ENCODE data around the gene DENND6B.

Gene DENND6B

DNA sequence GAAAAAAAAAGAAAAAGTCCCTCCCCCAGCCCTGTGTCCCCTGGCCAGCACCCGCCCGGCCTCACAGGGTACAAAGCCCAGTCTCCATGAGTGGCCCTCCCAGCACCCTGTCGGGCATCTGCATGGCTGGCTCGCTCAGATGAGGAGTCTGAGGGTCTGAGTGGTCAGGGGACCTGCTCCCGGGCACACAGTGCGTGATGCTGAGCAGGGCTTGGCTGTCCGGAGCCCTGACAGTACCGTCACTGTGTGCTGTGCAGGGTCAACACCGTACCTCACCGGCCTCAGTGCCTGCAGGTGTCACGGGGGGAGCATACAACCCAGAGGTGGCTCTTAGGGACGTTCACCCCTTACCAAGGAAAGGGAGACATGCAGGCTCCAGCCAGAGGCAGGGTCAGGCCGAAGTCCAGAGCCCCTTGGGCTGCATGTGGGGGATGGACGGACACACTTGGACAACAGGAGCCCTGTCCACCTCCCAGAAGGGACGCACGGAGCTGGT is 15.8 kb downstream of the DENND6B start:
- H3K4me1 ChIP-seq (ENCODE audit: low read length): peaks cover 32% of the 10 kb centered on the region
- DNase-seq: no peak
- peaks cover 19% of the 10 kb centered on the region for H3F3A ChIP-seq (ENCODE audit: insufficient read depth, low read length)
- no peak overlapping the region for H2AFZ ChIP-seq (ENCODE audit: low read length)
- H3K27ac ChIP-seq (ENCODE audit: low read length): no peak overlapping the region
- no peaks in the 10 kb centered on the region for H4K20me1 ChIP-seq (ENCODE audit: insufficient read depth, low read length)
- H3K9ac ChIP-seq (ENCODE audit: low read length): no peak overlapping the region
- no peaks in the 10 kb centered on the region for H3K36me3 ChIP-seq (replicated peaks; ENCODE audit: insufficient read depth, low read length)
- peaks cover 22% of the 10 kb centered on the region for H3K79me2 ChIP-seq (ENCODE audit: low read length)
- no peak for TF ChIP-seq EZH2 (optimal IDR thresholded peaks at IDR 0.05; ENCODE audit: low read depth, low read length)
- no peak for TF ChIP-seq EZH2phosphoT487 (IDR thresholded peaks at IDR 0.05; ENCODE audit: low read length)
- TF ChIP-seq CTCF (IDR thresholded peaks at IDR 0.05; ENCODE audit: low read length): no peak
- H3K27me3 ChIP-seq (replicated peaks; ENCODE audit: insufficient read depth, low read length): no peaks in the 10 kb centered on the region
- no peaks in the 10 kb centered on the region for H3K9me3 ChIP-seq (replicated peaks; ENCODE audit: insufficient read depth, low read length)
- H3K9me2 ChIP-seq (replicated peaks; ENCODE audit: insufficient read depth, low read length): no peaks in the 10 kb centered on the region
- no peak overlapping the region for H3K4me3 ChIP-seq (ENCODE audit: low read length)
- no peak overlapping the region for H3K4me2 ChIP-seq (ENCODE audit: low read depth, low read length)

GRCh38 chr22:50310031-50310722 is 16.6 kb downstream of the DENND6B start:
- H2AFZ ChIP-seq (ENCODE audit: low read length): no peak overlapping the region
- no peak overlapping the region for H3K9ac ChIP-seq (ENCODE audit: low read length)
- H3K9me3 ChIP-seq (replicated peaks; ENCODE audit: insufficient read depth, low read length): no peaks in the 10 kb centered on the region
- H3F3A ChIP-seq (ENCODE audit: insufficient read depth, low read length): peaks cover 16% of the 10 kb centered on the region
- H4K20me1 ChIP-seq (ENCODE audit: insufficient read depth, low read length): no peaks in the 10 kb centered on the region
- TF ChIP-seq EZH2 (optimal IDR thresholded peaks at IDR 0.05; ENCODE audit: low read depth, low read length) (no peak), EZH2phosphoT487 (IDR thresholded peaks at IDR 0.05; ENCODE audit: low read length) (no peak), CTCF (IDR thresholded peaks at IDR 0.05; ENCODE audit: low read length) (no peak)
- no peak for DNase-seq
- no peaks in the 10 kb centered on the region for H3K27me3 ChIP-seq (replicated peaks; ENCODE audit: insufficient read depth, low read length)
- H3K27ac ChIP-seq (ENCODE audit: low read length): no peak overlapping the region
- H3K9me2 ChIP-seq (replicated peaks; ENCODE audit: insufficient read depth, low read length): no peaks in the 10 kb centered on the region
- H3K4me2 ChIP-seq (ENCODE audit: low read depth, low read length): no peak overlapping the region
- peaks cover 30% of the 10 kb centered on the region for H3K79me2 ChIP-seq (ENCODE audit: low read length)
- no peaks in the 10 kb centered on the region for H3K36me3 ChIP-seq (replicated peaks; ENCODE audit: insufficient read depth, low read length)
- H3K4me1 ChIP-seq (ENCODE audit: low read length): peaks cover 28% of the 10 kb centered on the region
- H3K4me3 ChIP-seq (ENCODE audit: low read length): no peak overlapping the region

- no peak for TF ChIP-seq EZH2 (optimal IDR thresholded peaks at IDR 0.05; ENCODE audit: low read depth, low read length)
- no peak for TF ChIP-seq EZH2phosphoT487 (IDR thresholded peaks at IDR 0.05; ENCODE audit: low read length)
- no peak for TF ChIP-seq CTCF (IDR thresholded peaks at IDR 0.05; ENCODE audit: low read length)
- Histone ChIP-seq H3K27ac (ENCODE audit: low read length) (no peak overlapping the region), H3K4me1 (ENCODE audit: low read length) (peaks cover 22% of the 10 kb centered on the region), H2AFZ (ENCODE audit: low read length) (no peak overlapping the region), H3K79me2 (ENCODE audit: low read length) (peaks cover 35% of the 10 kb centered on the region), H3K27me3 (replicated peaks; ENCODE audit: insufficient read depth, low read length) (no peaks in the 10 kb centered on the region), H3K4me2 (ENCODE audit: low read depth, low read length) (no peak overlapping the region), H3K9me2 (replicated peaks; ENCODE audit: insufficient read depth, low read length) (no peaks in the 10 kb centered on the region), H3K36me3 (replicated peaks; ENCODE audit: insufficient read depth, low read length) (no peaks in the 10 kb centered on the region), H3K9me3 (replicated peaks; ENCODE audit: insufficient read depth, low read length) (no peaks in the 10 kb centered on the region), H3F3A (ENCODE audit: insufficient read depth, low read length) (peaks cover 10% of the 10 kb centered on the region), H3K9ac (ENCODE audit: low read length) (no peak overlapping the region), H3K4me3 (ENCODE audit: low read length) (no peak overlapping the region), H4K20me1 (ENCODE audit: insufficient read depth, low read length) (no peaks in the 10 kb centered on the region)
- DNase-seq: no peak
These were observed 17.2 kb downstream of the DENND6B start for GRCh38 chr22:50309601-50309991.

Data from MM.1S (cell line).